CD4-positive, alpha-beta T cell treated with Interferon alpha-2 for 1 hour (primary cell): ENCODE data around the gene MAN1C1.

Experiments used
- DNase-seq, 2 donors: peaks; one replicate each; pipeline ENCODE4 v3.0.0-alpha.2; 2020 to 2022

The MAN1C1 gene

GRCh38 chr1:25743164-25744139, 126.9 kb downstream of the MAN1C1 start:
- no peak for DNase-seq

- no peak for DNase-seq
Measured at GRCh38 chr1:25744140-25744581, 127.6 kb downstream of the MAN1C1 start.

GRCh38 chr1:25744636-25745425, 128.2 kb downstream of the MAN1C1 start:
- DNase-seq, result no peak

- DNase-seq, result no peak
Measured at GRCh38 chr1:25746299-25747045, 129.9 kb downstream of the MAN1C1 start.

GRCh38 chr1:25747046-25747719, 130.6 kb downstream of the MAN1C1 start:
- no peak for DNase-seq

- DNase-seq, result no peak
Measured at GRCh38 chr1:25748531-25749205, 132.1 kb downstream of the MAN1C1 start.

GRCh38 chr1:25750923-25751605, 134.5 kb downstream of the MAN1C1 start:
- DNase-seq, result no peak

- peak in 1 of 2 donors; percentile 18 for DNase-seq
Measured at GRCh38 chr1:25754470-25755181, 138.0 kb downstream of the MAN1C1 start.

- DNase-seq, result no peak
Measured at GRCh38 chr1:25755475-25756125, 139.0 kb downstream of the MAN1C1 start.

- no peak for DNase-seq
Measured at GRCh38 chr1:25756215-25756614, 139.6 kb downstream of the MAN1C1 start.

- DNase-seq, result no peak
Measured at GRCh38 chr1:25757151-25757845, 140.7 kb downstream of the MAN1C1 start.

GRCh38 chr1:25757846-25758185, 141.2 kb downstream of the MAN1C1 start:
- no peak for DNase-seq

GRCh38 chr1:25758466-25759070, 142.0 kb downstream of the MAN1C1 start:
- no peak for DNase-seq

- no peak for DNase-seq
Measured at GRCh38 chr1:25760122-25760719, 143.6 kb downstream of the MAN1C1 start.

- no peak for DNase-seq
Measured at GRCh38 chr1:25760871-25761270, 144.3 kb downstream of the MAN1C1 start.

GRCh38 chr1:25763493-25763892, 146.9 kb downstream of the MAN1C1 start:
- no peak for DNase-seq

GRCh38 chr1:25765136-25765922, 148.7 kb downstream of the MAN1C1 start:
- DNase-seq, result no peak
